ENCODE data around the gene NT5M. TPM values are rescaled to one million over a fixed set of nuclear protein-coding genes. Genes with fewer than 3 reads are reported as not detected.
A peak's percentile ranks its signal among the peaks of the same experiment; 100 is the strongest.
"Not testable (repeated sequence)": the region's sequence is repeated elsewhere in the genome, so short reads cannot be mapped to it uniquely, and the experiment has no call there.

The NT5M gene
- total RNA-seq, 2 experiments from 2014 or later = 7.7 to 8.1 TPM

GRCh38 chr17:17280613-17281549 lies 22.3 kb upstream of the NT5M start, which contains the start of gene COPS3:
Gene COPS3 (minus strand): TSS chr17:17281246. CDS start chr17:17281186, 60 bp downstream.
- Mint-ChIP-seq H3K36me3 (ENCODE audit: low read depth) (peaks cover 3% of the 10 kb centered on the region), H3K27ac (peak within 1 kb of the TSS; percentile 88), H3K9me3 (no peaks in the 10 kb centered on the region), H3K4me3 (peak within 1 kb of the TSS; percentile 94), H3K27me3 (ENCODE audit: low read depth) (no peaks in the 10 kb centered on the region), H3K4me1 (ENCODE audit: low read depth) (peaks cover 39% of the 10 kb centered on the region)
- CTCF ChIA-PET = interaction anchor here (0.6 to 1.3 kb wide), 5 partner anchors 23 to 560 kb away, joined by 3 to 5 read pairs (median 4); no protein-coding TSS in a partner anchor
- DNase-seq = peak; percentile 99
- intact Hi-C loops (cut with micrococcal nuclease) = loop anchor here (1.0 to 5.0 kb wide), 8 partner anchors 23 to 1064 kb away; partner anchors contain the start of genes FLCN, MPRIP, NCOR1 and PEMT

GRCh38 chr17:17285951-17286350 lies 17.2 kb upstream of the NT5M start:
- no peak for DNase-seq
- no peaks in the 10 kb centered on the region for H3K9me3 Mint-ChIP-seq
- peaks cover 9% of the 10 kb centered on the region for H3K4me1 Mint-ChIP-seq (ENCODE audit: low read depth)
- CTCF ChIA-PET = no interaction called here
- H3K4me3 Mint-ChIP-seq = no peak overlapping the region
- H3K36me3 Mint-ChIP-seq (ENCODE audit: low read depth) = no peaks in the 10 kb centered on the region
- no peak overlapping the region for H3K27ac Mint-ChIP-seq
- no peaks in the 10 kb centered on the region for H3K27me3 Mint-ChIP-seq (ENCODE audit: low read depth)
- intact Hi-C loops (cut with micrococcal nuclease) = no loop called here

- no peak for DNase-seq
- no peak overlapping the region for H3K27ac Mint-ChIP-seq
- CTCF ChIA-PET = interaction anchor here (1.3 kb wide), 1 partner anchor 19 kb away, joined by 3 read pairs; no protein-coding TSS in a partner anchor
- H3K27me3 Mint-ChIP-seq (ENCODE audit: low read depth) = no peaks in the 10 kb centered on the region
- no peaks in the 10 kb centered on the region for H3K36me3 Mint-ChIP-seq (ENCODE audit: low read depth)
- intact Hi-C loops (cut with micrococcal nuclease) = no loop called here
- no peak overlapping the region for H3K4me3 Mint-ChIP-seq
- H3K9me3 Mint-ChIP-seq = no peaks in the 10 kb centered on the region
- no peaks in the 10 kb centered on the region for H3K4me1 Mint-ChIP-seq (ENCODE audit: low read depth)
Observed at GRCh38 chr17:17289086-17289485, 14.1 kb upstream of the NT5M start.

- Mint-ChIP-seq H3K27ac (no peak overlapping the region), H3K27me3 (ENCODE audit: low read depth) (no peaks in the 10 kb centered on the region), H3K4me3 (no peak overlapping the region), H3K9me3 (no peaks in the 10 kb centered on the region), H3K36me3 (ENCODE audit: low read depth) (no peaks in the 10 kb centered on the region), H3K4me1 (ENCODE audit: low read depth) (no peaks in the 10 kb centered on the region)
- no peak for DNase-seq
- intact Hi-C loops (cut with micrococcal nuclease) = no loop called here
- CTCF ChIA-PET = no interaction called here
Observed at GRCh38 chr17:17289701-17290100, 13.5 kb upstream of the NT5M start.

GRCh38 chr17:17295141-17295540 lies 8.0 kb upstream of the NT5M start:
- intact Hi-C loops (cut with micrococcal nuclease) = no loop called here
- CTCF ChIA-PET = no interaction called here
- no peak overlapping the region for H3K4me3 Mint-ChIP-seq

GRCh38 chr17:17297217-17297616 lies 6.0 kb upstream of the NT5M start:
- H3K9me3 Mint-ChIP-seq = no peaks in the 10 kb centered on the region
- peaks cover 28% of the 10 kb centered on the region for H3K4me1 Mint-ChIP-seq (ENCODE audit: low read depth)
- intact Hi-C loops (cut with micrococcal nuclease) = no loop called here
- DNase-seq = no peak
- H3K27me3 Mint-ChIP-seq (ENCODE audit: low read depth) = no peaks in the 10 kb centered on the region
- no peak overlapping the region for H3K27ac Mint-ChIP-seq
- CTCF ChIA-PET = interaction anchor here (0.5 to 0.6 kb wide), 2 partner anchors 306 to 375 kb away, joined by 3 read pairs; no protein-coding TSS in a partner anchor
- no peaks in the 10 kb centered on the region for H3K36me3 Mint-ChIP-seq (ENCODE audit: low read depth)
- H3K4me3 Mint-ChIP-seq = no peak overlapping the region

More at GRCh38 chr17:17295141-17295540, 8.0 kb upstream of the NT5M start:
- Mint-ChIP-seq H3K27ac (no peak overlapping the region), H3K36me3 (ENCODE audit: low read depth) (no peaks in the 10 kb centered on the region), H3K4me1 (ENCODE audit: low read depth) (peaks cover 22% of the 10 kb centered on the region), H3K27me3 (ENCODE audit: low read depth) (no peaks in the 10 kb centered on the region), H3K9me3 (no peaks in the 10 kb centered on the region)
- DNase-seq = no peak

- no peaks in the 10 kb centered on the region for H3K27me3 Mint-ChIP-seq (ENCODE audit: low read depth)
- intact Hi-C loops (cut with micrococcal nuclease) = no loop called here
- H3K36me3 Mint-ChIP-seq (ENCODE audit: low read depth) = no peaks in the 10 kb centered on the region
- CTCF ChIA-PET = no interaction called here
- peaks cover 32% of the 10 kb centered on the region for H3K4me1 Mint-ChIP-seq (ENCODE audit: low read depth)
- H3K27ac Mint-ChIP-seq = no peak overlapping the region
- H3K4me3 Mint-ChIP-seq = no peak overlapping the region
- no peak for DNase-seq
- no peaks in the 10 kb centered on the region for H3K9me3 Mint-ChIP-seq
Observed at GRCh38 chr17:17298108-17298507, 5.1 kb upstream of the NT5M start.

- intact Hi-C loops (cut with micrococcal nuclease) = loop anchor here (1.0 kb wide), 1 partner anchor 122 kb away; no protein-coding TSS in a partner anchor
- Mint-ChIP-seq H3K9me3 (no peaks in the 10 kb centered on the region), H3K4me3 (peak overlapping the region; percentile 47), H3K36me3 (ENCODE audit: low read depth) (no peaks in the 10 kb centered on the region), H3K4me1 (ENCODE audit: low read depth) (peaks cover 48% of the 10 kb centered on the region), H3K27me3 (ENCODE audit: low read depth) (no peaks in the 10 kb centered on the region), H3K27ac (no peak overlapping the region)
- DNase-seq = peak; percentile 72
- CTCF ChIA-PET = interaction anchor here (0.6 kb wide), 1 partner anchor 657 kb away, joined by 3 read pairs; no protein-coding TSS in a partner anchor
Observed at GRCh38 chr17:17300624-17301568, 2.3 kb upstream of the NT5M start.

- H3K36me3 Mint-ChIP-seq (ENCODE audit: low read depth); intact Hi-C loops (cut with micrococcal nuclease); DNase-seq; H3K27ac Mint-ChIP-seq; H3K4me3 Mint-ChIP-seq; H3K9me3 Mint-ChIP-seq; H3K27me3 Mint-ChIP-seq (ENCODE audit: low read depth): not testable (repeated sequence)
- CTCF ChIA-PET = interaction anchor here (0.6 kb wide), 1 partner anchor 657 kb away, joined by 3 read pairs; no protein-coding TSS in a partner anchor
- H3K4me1 Mint-ChIP-seq (ENCODE audit: low read depth) = peaks cover 44% of the 10 kb centered on the region
Observed at GRCh38 chr17:17301659-17302058, 1.5 kb upstream of the NT5M start.

GRCh38 chr17:17303847-17304490 lies 796 bp downstream of the NT5M start:
- Mint-ChIP-seq H3K27ac (peak overlapping the region; percentile 59), H3K36me3 (ENCODE audit: low read depth) (peaks cover 2% of the 10 kb centered on the region), H3K4me3 (peak overlapping the region; percentile 80), H3K27me3 (ENCODE audit: low read depth) (no peaks in the 10 kb centered on the region), H3K4me1 (ENCODE audit: low read depth) (peaks cover 29% of the 10 kb centered on the region), H3K9me3 (no peaks in the 10 kb centered on the region)
- intact Hi-C loops (cut with micrococcal nuclease) = loop anchor here (1.0 to 2.0 kb wide), 4 partner anchors 23 to 261 kb away; partner anchors contain the start of genes COPS3 and MPRIP
- no peak for DNase-seq
- CTCF ChIA-PET = interaction anchor here (1.0 kb wide), 1 partner anchor 23 kb away, joined by 3 read pairs; no protein-coding TSS in a partner anchor

GRCh38 chr17:17304521-17304985 lies 1.4 kb downstream of the NT5M start:
- H3K27ac Mint-ChIP-seq = peak overlapping the region; percentile 59
- peaks cover 31% of the 10 kb centered on the region for H3K4me1 Mint-ChIP-seq (ENCODE audit: low read depth)
- no peaks in the 10 kb centered on the region for H3K9me3 Mint-ChIP-seq
- CTCF ChIA-PET = interaction anchor here (1.0 kb wide), 1 partner anchor 24 kb away, joined by 3 read pairs; no protein-coding TSS in a partner anchor
- H3K36me3 Mint-ChIP-seq (ENCODE audit: low read depth) = peaks cover 2% of the 10 kb centered on the region
- H3K4me3 Mint-ChIP-seq = peak overlapping the region; percentile 80
- H3K27me3 Mint-ChIP-seq (ENCODE audit: low read depth) = no peaks in the 10 kb centered on the region
- intact Hi-C loops (cut with micrococcal nuclease) = loop anchor here (1.0 to 2.0 kb wide), 4 partner anchors 23 to 262 kb away; partner anchors contain the start of genes COPS3 and MPRIP
- peak; percentile 56 for DNase-seq
